ENCODE results near the gene CYB5R3.

DNA sequence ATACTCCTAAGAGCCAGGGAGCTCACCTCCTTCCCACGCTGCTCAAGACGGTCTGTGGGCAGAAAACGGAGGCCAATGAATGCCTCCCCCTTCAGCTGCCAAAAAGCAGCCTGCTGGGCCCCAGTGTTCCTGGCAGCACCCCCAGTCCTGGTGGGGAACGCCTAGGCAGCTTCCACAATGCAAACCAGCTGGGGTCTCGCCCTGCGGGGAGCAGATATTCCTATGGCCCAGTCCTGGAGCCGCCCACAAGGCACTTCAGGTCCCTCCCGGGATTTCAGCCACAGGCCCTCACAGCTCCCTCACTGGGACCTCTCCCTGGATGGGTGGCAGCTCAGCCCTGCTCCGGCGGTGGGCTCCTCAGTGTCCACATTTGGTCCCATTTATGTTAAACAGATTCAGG is 42.2 kb upstream of the CYB5R3 start:
- TF ChIP-seq, protein P1, sequence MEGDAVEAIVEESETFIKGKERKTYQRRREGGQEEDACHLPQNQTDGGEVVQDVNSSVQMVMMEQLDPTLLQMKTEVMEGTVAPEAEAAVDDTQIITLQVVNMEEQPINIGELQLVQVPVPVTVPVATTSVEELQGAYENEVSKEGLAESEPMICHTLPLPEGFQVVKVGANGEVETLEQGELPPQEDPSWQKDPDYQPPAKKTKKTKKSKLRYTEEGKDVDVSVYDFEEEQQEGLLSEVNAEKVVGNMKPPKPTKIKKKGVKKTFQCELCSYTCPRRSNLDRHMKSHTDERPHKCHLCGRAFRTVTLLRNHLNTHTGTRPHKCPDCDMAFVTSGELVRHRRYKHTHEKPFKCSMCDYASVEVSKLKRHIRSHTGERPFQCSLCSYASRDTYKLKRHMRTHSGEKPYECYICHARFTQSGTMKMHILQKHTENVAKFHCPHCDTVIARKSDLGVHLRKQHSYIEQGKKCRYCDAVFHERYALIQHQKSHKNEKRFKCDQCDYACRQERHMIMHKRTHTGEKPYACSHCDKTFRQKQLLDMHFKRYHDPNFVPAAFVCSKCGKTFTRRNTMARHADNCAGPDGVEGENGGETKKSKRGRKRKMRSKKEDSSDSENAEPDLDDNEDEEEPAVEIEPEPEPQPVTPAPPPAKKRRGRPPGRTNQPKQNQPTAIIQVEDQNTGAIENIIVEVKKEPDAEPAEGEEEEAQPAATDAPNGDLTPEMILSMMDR (conservative IDR thresholded peaks at IDR 0.05): no peak
- no peak for TF ChIP-seq EZH2 (IDR thresholded peaks at IDR 0.05; ENCODE audit: low read depth)

All from PC-9 (cell line).